GM19328 (cell line): Measurements from ENCODE around the gene ELOA2.
"Not testable (repeated sequence)": the region's sequence is repeated elsewhere in the genome, so short reads cannot be mapped to it uniquely, and the experiment has no call there.

Experiments
- ATAC-seq: cut with Tn5 transposase; IDR thresholded peaks from one replicate; pipeline ENCODE4 v1.9.1; 2021; ENCODE audit warnings: mild to moderate bottlenecking, moderate library complexity; ENCODE audit not compliant: unreplicated experiment

Gene ELOA2

DNA sequence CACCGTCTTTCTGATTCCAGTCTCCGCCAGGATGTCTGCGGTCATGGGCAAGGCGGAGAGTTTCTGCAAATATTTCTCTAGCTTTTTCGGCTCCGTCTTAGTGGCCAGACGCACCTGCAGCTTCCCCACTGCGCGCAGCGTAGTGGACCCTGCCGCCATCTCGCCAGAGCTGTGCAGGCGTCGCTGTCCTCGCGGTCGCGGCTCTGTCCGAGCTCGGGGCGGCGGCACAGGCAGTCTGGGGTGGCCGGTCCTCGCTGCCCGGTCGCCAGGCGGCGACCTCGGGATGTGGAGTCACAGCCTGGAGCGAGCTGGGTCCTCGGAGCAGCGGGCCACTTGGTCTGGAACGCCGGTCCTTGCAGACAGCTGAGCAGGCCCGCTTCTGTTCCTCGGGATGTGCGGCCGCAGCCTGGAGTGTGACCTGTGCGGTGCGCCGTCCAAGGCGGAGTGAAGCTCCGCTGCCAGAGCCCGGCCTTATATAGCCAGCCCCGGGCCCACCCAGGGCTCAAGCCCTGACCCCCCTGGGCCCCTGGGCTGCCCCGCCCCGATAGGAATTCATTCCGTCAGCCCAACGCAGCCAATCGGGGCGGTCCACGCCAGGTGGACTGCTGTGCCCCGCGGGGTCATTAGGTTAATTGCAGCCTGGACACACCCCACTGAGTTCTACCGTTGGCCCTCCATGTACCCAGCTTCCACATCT, 11.5 kb downstream of the ELOA2 start:
- not testable (repeated sequence) for ATAC-seq

DNA sequence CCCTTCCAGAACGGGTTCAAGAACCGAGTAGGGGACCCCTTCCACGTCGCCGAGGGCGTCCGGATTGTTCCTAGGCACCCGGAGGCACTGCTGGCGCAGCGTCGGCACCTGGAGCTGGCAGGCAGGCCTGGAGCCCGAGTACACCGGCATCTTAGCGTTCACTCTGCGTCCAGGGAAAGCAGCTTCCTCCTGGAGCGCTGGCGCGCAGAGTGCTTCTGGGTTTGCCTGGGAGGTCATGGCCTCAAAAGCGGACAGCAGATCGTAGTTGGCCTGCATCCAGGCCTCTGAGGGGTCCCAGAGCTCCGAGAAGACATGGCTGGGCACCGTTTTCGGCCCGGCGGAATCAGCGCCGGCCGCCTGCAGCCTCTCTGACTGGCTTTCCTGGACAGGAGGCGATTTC, 12.6 kb downstream of the ELOA2 start:
- not testable (repeated sequence) for ATAC-seq

- ATAC-seq, result not testable (repeated sequence)
Measured at GRCh38 chr18:47020757-47021156, 14.7 kb downstream of the ELOA2 start.

DNA sequence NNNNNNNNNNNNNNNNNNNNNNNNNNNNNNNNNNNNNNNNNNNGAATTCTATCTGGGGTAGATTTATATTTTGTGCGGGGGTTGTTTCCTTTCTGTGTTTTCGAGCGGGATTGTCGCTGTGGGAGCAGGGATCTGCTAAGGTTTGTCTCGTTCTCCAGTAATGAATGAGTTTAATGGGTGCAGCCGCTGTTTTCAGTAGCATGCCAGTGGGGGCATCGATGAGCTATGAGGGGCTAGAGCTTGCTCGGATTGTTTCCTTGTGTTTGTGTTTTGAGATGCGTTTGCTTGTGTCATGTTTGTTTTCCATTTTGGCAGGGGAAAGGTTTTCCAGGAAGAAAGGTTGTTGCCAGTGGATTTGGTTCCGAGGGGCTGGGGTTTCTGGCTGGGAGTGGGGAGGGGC, 15.6 kb downstream of the ELOA2 start:
- ATAC-seq, result not testable (repeated sequence)
